Measurements from ENCODE around the gene KDM6A. TPM values are rescaled to one million over a fixed set of nuclear protein-coding genes. Genes with fewer than 3 reads are reported as not detected.
"Not testable (repeated sequence)": the region's sequence is repeated elsewhere in the genome, so short reads cannot be mapped to it uniquely, and the experiment has no call there.

KDM6A gene
- polyA plus RNA-seq, 1 experiment: 9.9 TPM

DNA sequence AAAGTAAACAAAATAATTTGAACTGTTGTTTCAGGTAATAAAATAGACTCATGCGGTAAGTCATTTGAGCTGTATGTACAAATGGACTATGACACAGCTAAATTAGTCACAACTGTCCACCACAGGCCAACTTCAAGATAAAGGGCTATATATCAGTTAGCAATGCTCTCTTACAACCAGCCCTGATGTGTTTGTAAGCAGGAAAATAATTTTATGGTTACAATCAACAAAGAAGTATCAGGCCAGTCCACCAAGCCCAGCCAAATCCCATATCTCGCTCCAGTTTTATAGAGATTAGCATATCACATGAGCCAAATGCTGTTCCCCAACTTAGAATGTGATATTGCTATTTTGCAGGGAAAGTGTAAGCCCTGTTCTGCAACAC is 29.7 kb upstream of the KDM6A start:
- TF ChIP-seq, protein P1, sequence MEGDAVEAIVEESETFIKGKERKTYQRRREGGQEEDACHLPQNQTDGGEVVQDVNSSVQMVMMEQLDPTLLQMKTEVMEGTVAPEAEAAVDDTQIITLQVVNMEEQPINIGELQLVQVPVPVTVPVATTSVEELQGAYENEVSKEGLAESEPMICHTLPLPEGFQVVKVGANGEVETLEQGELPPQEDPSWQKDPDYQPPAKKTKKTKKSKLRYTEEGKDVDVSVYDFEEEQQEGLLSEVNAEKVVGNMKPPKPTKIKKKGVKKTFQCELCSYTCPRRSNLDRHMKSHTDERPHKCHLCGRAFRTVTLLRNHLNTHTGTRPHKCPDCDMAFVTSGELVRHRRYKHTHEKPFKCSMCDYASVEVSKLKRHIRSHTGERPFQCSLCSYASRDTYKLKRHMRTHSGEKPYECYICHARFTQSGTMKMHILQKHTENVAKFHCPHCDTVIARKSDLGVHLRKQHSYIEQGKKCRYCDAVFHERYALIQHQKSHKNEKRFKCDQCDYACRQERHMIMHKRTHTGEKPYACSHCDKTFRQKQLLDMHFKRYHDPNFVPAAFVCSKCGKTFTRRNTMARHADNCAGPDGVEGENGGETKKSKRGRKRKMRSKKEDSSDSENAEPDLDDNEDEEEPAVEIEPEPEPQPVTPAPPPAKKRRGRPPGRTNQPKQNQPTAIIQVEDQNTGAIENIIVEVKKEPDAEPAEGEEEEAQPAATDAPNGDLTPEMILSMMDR (IDR thresholded peaks at IDR 0.05; ENCODE audit: low read depth, low read length): no peak
- DNase-seq (ENCODE audit: low read depth, low spot score): no peak
- Histone ChIP-seq H3K27me3 (ENCODE audit: control insufficient read depth, insufficient read depth, low read length) (no peaks in the 10 kb centered on the region), H3K4me3 (ENCODE audit: low read depth, low read length) (no peak overlapping the region), H3K27ac (ENCODE audit: low read depth, low read length) (no peak overlapping the region), H3K9me3 (ENCODE audit: control insufficient read depth, insufficient read depth, low read length) (no peaks in the 10 kb centered on the region)
- CTCF ChIA-PET: no interaction called here
- POLR2A ChIA-PET: no interaction called here

DNA sequence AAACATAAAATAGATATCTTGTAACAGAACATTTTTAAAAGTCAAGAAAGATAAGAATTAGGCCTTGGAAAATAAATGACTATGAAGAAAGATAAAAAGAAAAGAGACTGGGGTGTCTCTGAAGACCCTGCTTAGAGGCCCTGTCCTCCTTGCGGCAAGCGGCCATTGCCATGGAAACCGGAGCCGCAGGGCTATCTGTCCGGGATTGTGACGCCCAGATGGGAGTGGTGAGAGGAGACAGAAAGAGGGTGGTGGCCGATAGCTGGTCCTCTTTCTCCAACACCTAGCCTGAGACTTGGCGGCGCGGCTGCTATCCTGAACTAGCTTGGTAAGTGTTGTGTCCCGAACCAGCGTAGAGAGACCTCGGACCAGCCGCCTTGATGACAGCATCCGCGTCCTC is 29.2 kb upstream of the KDM6A start, which contains the start of gene DUSP21:
DUSP21 (plus strand) TSS at position 269 of the 400 bp plus-strand sequence; CDS start at position 381, 112 bp downstream.
- ChIA-PET CTCF (no interaction called here), POLR2A (no interaction called here)
- TF ChIP-seq, protein P1 (IDR thresholded peaks at IDR 0.05; ENCODE audit: low read depth, low read length): no peak
- Histone ChIP-seq H3K27ac (ENCODE audit: low read depth, low read length) (no peak within 1 kb of the TSS), H3K9me3 (ENCODE audit: control insufficient read depth, insufficient read depth, low read length) (no peaks in the 10 kb centered on the region), H3K27me3 (ENCODE audit: control insufficient read depth, insufficient read depth, low read length) (no peaks in the 10 kb centered on the region), H3K4me3 (ENCODE audit: low read depth, low read length) (no peak within 1 kb of the TSS)
- DNase-seq (ENCODE audit: low read depth, low spot score): no peak

DNA sequence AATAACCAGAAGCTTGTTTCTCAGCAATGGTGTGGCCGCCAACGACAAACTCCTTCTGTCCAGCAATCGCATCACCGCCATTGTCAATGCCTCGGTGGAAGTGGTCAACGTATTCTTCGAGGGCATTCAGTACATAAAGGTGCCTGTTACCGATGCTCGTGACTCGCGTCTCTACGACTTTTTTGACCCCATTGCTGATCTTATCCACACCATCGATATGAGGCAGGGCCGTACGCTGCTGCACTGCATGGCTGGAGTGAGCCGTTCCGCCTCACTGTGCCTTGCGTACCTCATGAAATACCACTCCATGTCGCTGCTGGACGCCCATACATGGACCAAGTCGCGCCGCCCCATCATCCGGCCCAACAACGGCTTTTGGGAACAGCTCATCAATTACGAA is 28.8 kb upstream of the KDM6A start:
- H3K27me3 ChIP-seq (ENCODE audit: control insufficient read depth, insufficient read depth, low read length): no peaks in the 10 kb centered on the region
- CTCF ChIA-PET: no interaction called here

DNA sequence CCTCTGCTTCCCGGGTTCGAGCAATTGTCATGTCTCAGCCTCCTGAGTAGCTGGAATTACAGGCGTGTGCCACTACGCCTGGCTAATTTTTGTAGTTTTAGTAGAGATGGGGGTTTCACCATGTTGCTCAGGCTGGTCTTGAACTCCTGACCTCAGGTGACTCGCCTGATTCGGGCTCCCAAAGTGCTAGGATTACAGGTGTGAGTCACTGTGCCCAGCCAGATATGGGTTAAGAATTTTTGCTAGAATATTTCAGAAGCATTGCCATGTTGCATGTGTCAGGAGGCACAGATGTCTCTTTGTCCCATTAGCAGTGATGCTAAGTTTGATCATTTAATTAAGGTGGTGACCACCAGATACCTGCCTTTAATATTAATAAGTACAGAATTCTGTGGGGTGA is 22.1 kb upstream of the KDM6A start:
- CTCF ChIA-PET: interaction anchor here (0.6 kb wide), 1 partner anchor 1159 kb away, joined by 3 read pairs; no protein-coding TSS in a partner anchor
- H3K27ac ChIP-seq (ENCODE audit: low read depth, low read length); POLR2A ChIA-PET; H3K9me3 ChIP-seq (ENCODE audit: control insufficient read depth, insufficient read depth, low read length); H3K27me3 ChIP-seq (ENCODE audit: control insufficient read depth, insufficient read depth, low read length); DNase-seq (ENCODE audit: low read depth, low spot score); H3K4me3 ChIP-seq (ENCODE audit: low read depth, low read length): not testable (repeated sequence)

More for the DNA sequence above, 28.8 kb upstream of the KDM6A start:
- no peak overlapping the region for H3K4me3 ChIP-seq (ENCODE audit: low read depth, low read length)
- no peak for DNase-seq (ENCODE audit: low read depth, low spot score)
- POLR2A ChIA-PET: no interaction called here
- no peaks in the 10 kb centered on the region for H3K9me3 ChIP-seq (ENCODE audit: control insufficient read depth, insufficient read depth, low read length)
- no peak overlapping the region for H3K27ac ChIP-seq (ENCODE audit: low read depth, low read length)
- TF ChIP-seq, protein P1 (IDR thresholded peaks at IDR 0.05; ENCODE audit: low read depth, low read length): no peak

DNA sequence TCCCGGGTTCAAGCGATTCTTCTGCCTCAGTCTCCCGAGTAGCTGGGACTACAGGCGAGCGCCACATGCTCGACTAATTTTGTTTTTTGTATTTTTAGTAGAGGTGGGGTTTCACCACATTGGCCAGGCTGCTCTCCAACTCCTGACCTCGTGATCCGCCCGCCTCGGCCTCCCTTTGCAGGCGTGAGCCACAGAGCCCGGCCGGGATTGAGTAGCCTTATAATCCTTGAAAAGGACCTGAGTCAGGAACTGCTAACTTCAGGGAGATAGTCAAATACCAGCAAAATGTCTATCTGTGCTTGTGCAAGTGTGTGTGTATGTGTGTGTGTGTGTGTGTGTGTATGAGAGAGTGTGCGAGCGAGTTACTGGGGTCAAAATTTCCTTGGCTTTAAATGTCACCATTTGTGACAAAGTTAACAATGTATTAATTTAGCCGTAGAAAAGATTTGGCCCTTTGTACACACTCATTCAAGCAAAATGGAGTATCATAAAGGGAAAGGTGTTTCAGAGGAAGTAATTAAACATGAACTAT is 1.8 kb upstream of the KDM6A start:
- DNase-seq (ENCODE audit: low read depth, low spot score): no peak
- POLR2A ChIA-PET: no interaction called here
- CTCF ChIA-PET: interaction anchor here (0.8 kb wide), 1 partner anchor 199 kb away, joined by 3 read pairs; no protein-coding TSS in a partner anchor

More for the DNA sequence above, 1.8 kb upstream of the KDM6A start:
- Histone ChIP-seq H3K27ac (ENCODE audit: low read depth, low read length) (no peak overlapping the region), H3K9me3 (ENCODE audit: control insufficient read depth, insufficient read depth, low read length) (no peaks in the 10 kb centered on the region), H3K27me3 (ENCODE audit: control insufficient read depth, insufficient read depth, low read length) (no peaks in the 10 kb centered on the region), H3K4me3 (ENCODE audit: low read depth, low read length) (peak overlapping the region; percentile 65)
- TF ChIP-seq, protein P1 (IDR thresholded peaks at IDR 0.05; ENCODE audit: low read depth, low read length): no peak
